SK-N-SH (cell line): ENCODE measurements around the gene NNT. TPM values are rescaled to one million over a fixed set of nuclear protein-coding genes. Genes with fewer than 3 reads are reported as not detected.

Source experiments
- CTCF ChIA-PET: fragments of 300-600, 350-600 bp; formaldehyde crosslinking; extraction: SDS; loops from one replicate; lab custom pipeline; 2021; lab: Yijun Ruan, JAX
- POLR2A ChIA-PET: fragments of 350-600 bp; sonication (Branson Sonifier 250); formaldehyde crosslinking; extraction: SDS; loops from one replicate; lab custom pipeline; 2020; ENCODE audit warnings: antibody characterized with exemption, inconsistent platforms; lab: Yijun Ruan, JAX
- DNase-seq: peaks from one replicate; pipeline ENCODE4 v3.0.0; 2012
- H2AFZ ChIP-seq: fragments of 200-600 bp; sonication (generic); 2 replicates; pipeline ENCODE4 v1.8.1; 2016; ENCODE audit warnings: antibody characterized with exemption, mild to moderate bottlenecking, low read depth
- H3F3A ChIP-seq: fragments of 200-600 bp; sonication (generic); replicated peaks from 2 replicates; pipeline ENCODE3; 2016; ENCODE audit warnings: antibody characterized with exemption, mild to moderate bottlenecking; ENCODE audit not compliant: insufficient read depth
- H3K27ac ChIP-seq, 2 experiments: fragments of 200-500 bp in 1 of 2; fragments of 200-600 bp in 1 of 2; sonication (Bioruptor generic) in 1 of 2; sonication (generic), shearing (Covaris generic) in 1 of 2; 2 replicates each; pipeline versions ENCODE4 v1.5.1 to v1.6.1; 2014 to 2016; ENCODE audit warnings: low read depth in 2 of 2, inconsistent platforms in 1 of 2, low read length in 1 of 2, mild to moderate bottlenecking in 1 of 2, mixed read lengths in 1 of 2
- H3K27me3 ChIP-seq: fragments of 200-600 bp; sonication (generic), shearing (Covaris generic); 2 replicates; pipeline ENCODE4 v1.6.1; 2016; ENCODE audit warnings: mixed run types; ENCODE audit not compliant: insufficient read depth
- H3K36me3 ChIP-seq, 2 experiments: fragments of 200-500 bp in 1 of 2; fragments of 200-600 bp in 1 of 2; sonication (Bioruptor generic) in 1 of 2; sonication (generic) in 1 of 2; replicated peaks in 1 of 2; 2 replicates each; pipeline versions ENCODE3 to v1.5.1; 2014 to 2016; ENCODE audit warnings: low read length in 1 of 2, mild to moderate bottlenecking in 1 of 2; ENCODE audit not compliant: insufficient read depth in 2 of 2, control insufficient read depth in 1 of 2
- H3K4me1 ChIP-seq, 2 experiments: fragments of 200-500 bp in 1 of 2; fragments of 200-600 bp in 1 of 2; sonication (Bioruptor generic) in 1 of 2; sonication (generic), shearing (Covaris generic) in 1 of 2; 2 replicates each; pipeline versions ENCODE4 v1.5.1 to v1.6.1; 2014 to 2016; ENCODE audit warnings: low read depth in 1 of 2, low read length in 1 of 2, mixed run types in 1 of 2; ENCODE audit not compliant: insufficient read depth in 2 of 2, control insufficient read depth in 1 of 2
- H3K4me2 ChIP-seq: fragments of 200-600 bp; sonication (generic), shearing (Covaris generic); 2 replicates; pipeline ENCODE4 v1.6.1; 2017; ENCODE audit warnings: mixed run types
- H3K4me3 ChIP-seq, 2 experiments: fragments of 200-500 bp in 1 of 2; fragments of 200-600 bp in 1 of 2; sonication (Bioruptor generic) in 1 of 2; sonication (generic), shearing (Covaris generic) in 1 of 2; 2 replicates each; pipeline versions ENCODE4 v1.5.1 to v1.8.1; 2014 to 2016; ENCODE audit warnings: low read depth in 2 of 2, inconsistent platforms in 1 of 2, low read length in 1 of 2, mild to moderate bottlenecking in 1 of 2, mixed read lengths in 1 of 2, moderate library complexity in 1 of 2
- H3K79me2 ChIP-seq: fragments of 200-600 bp; sonication (generic); 2 replicates; pipeline ENCODE4 v1.8.1; 2017; ENCODE audit warnings: mild to moderate bottlenecking; ENCODE audit not compliant: insufficient read depth
- H3K9ac ChIP-seq: fragments of 200-600 bp; sonication (generic); 2 replicates; pipeline ENCODE4 v1.6.1; 2017; ENCODE audit warnings: mixed run types
- H3K9me2 ChIP-seq: fragments of 200-600 bp; sonication (generic); 2 replicates; pipeline ENCODE4 v1.6.1; 2017; ENCODE audit warnings: mixed run types
- H3K9me3 ChIP-seq: fragments of 200-600 bp; sonication (generic); 2 replicates; pipeline ENCODE4 v1.6.1; 2017; ENCODE audit warnings: mixed run types, mild to moderate bottlenecking, moderate library complexity
- H4K20me1 ChIP-seq: fragments of 200-600 bp; sonication (generic); 2 replicates; pipeline ENCODE4 v1.6.1; 2017; ENCODE audit warnings: mild to moderate bottlenecking, mixed run types; ENCODE audit not compliant: insufficient read depth
- EZH2phosphoT487 ChIP-seq: fragments of 200-600 bp; sonication (generic); IDR thresholded peaks from 2 replicates; pipeline ENCODE4 v1.6.1; 2017; ENCODE audit warnings: low read depth, mixed run types, mild to moderate bottlenecking, antibody characterized with exemption, moderate library complexity, borderline replicate concordance
- IRF3 ChIP-seq: fragments of 150-350 bp; IDR thresholded peaks from 2 replicates; pipeline ENCODE4 v1.6.1; 2016; ENCODE audit warnings: mild to moderate bottlenecking, low read depth, low read length
- MAX ChIP-seq: IDR thresholded peaks from 2 replicates; pipeline ENCODE4 v1.4.0; 2012; ENCODE audit warnings: low read depth
- MEF2A ChIP-seq: IDR thresholded peaks from 2 replicates; pipeline ENCODE4 v1.4.0; 2012; ENCODE audit warnings: low read depth, borderline replicate concordance
- MXI1 ChIP-seq: IDR thresholded peaks from 2 replicates; pipeline ENCODE4 v1.6.1; 2012; ENCODE audit warnings: mild to moderate bottlenecking, low read depth, low read length, improper control_type of control experiment
- POLR2AphosphoS5 ChIP-seq: IDR thresholded peaks from 2 replicates; pipeline ENCODE4 v1.6.1; 2012; ENCODE audit warnings: low read depth, low read length
- SIN3A ChIP-seq: IDR thresholded peaks from 2 replicates; pipeline ENCODE4 v1.6.1; 2012; ENCODE audit warnings: low read depth, mild to moderate bottlenecking, low read length, moderate library complexity, borderline replicate concordance
- TAF1 ChIP-seq: IDR thresholded peaks from 2 replicates; pipeline ENCODE4 v1.6.1; 2012; ENCODE audit warnings: low read depth, mild to moderate bottlenecking, low read length, moderate library complexity, borderline replicate concordance
- TCF12 ChIP-seq: IDR thresholded peaks from 2 replicates; pipeline ENCODE4 v1.4.0; 2012
- TEAD4 ChIP-seq: IDR thresholded peaks from 2 replicates; pipeline ENCODE4 v1.4.0; 2012; ENCODE audit warnings: mild to moderate bottlenecking, borderline replicate concordance; ENCODE audit not compliant: insufficient read depth
- YY1 ChIP-seq: IDR thresholded peaks from 2 replicates; pipeline ENCODE4 v1.4.0; 2012; ENCODE audit warnings: low read depth, mild to moderate bottlenecking
- WGBS: methylation state at CpG from one replicate; pipeline ENCODE4 v1.1.6; 2017; ENCODE audit warnings: low lambda C conversion rate; 5-methylcytosine and 5-hydroxymethylcytosine counted together
- polyA plus RNA-seq, 3 experiments: library from polyadenylated mRNA; depleted of rRNA; stranded (reverse); fragments of >200 nt; gene quantifications; 2 replicates each; pipeline ENCODE4 v1.2.3, GENCODE V29; 2012
- TF ChIP-seq, protein P1 (sequence below): fragments of 200-600 bp; sonication (generic); IDR thresholded peaks from 2 replicates; pipeline ENCODE4 v1.6.1; 2017; ENCODE audit warnings: antibody characterized with exemption, mild to moderate bottlenecking, moderate library complexity

Gene NNT
- polyA plus RNA-seq, 1 of the 3 experiments (the other 2 are of a cell fraction), result 21.9 TPM

- CTCF ChIA-PET, result interaction anchor here (2.9 kb wide), 1 partner anchor 45 kb away, joined by 13 read pairs; no protein-coding TSS in a partner anchor
These were observed 73.3 kb downstream of the NNT start for GRCh38 chr5:43676083-43676840.

GRCh38 chr5:43677253-43677652, 74.3 kb downstream of the NNT start:
- H3K4me3 ChIP-seq, result no peak overlapping the region
- TF ChIP-seq SIN3A (no peak), MEF2A (no peak)
- peaks cover 0 to 3% of the 10 kb centered on the region in 2 experiments; a peak in 2 of 4 replicates for H3K4me1 ChIP-seq
- CTCF ChIA-PET, result interaction anchor here (1.5 kb wide), 1 partner anchor 18 kb away, joined by 4 read pairs; no protein-coding TSS in a partner anchor
- H3K9me3 ChIP-seq, result no peaks in the 10 kb centered on the region
- no peaks in the 10 kb centered on the region for H3K79me2 ChIP-seq
- no peak overlapping the region for H3K27ac ChIP-seq
- H3K4me2 ChIP-seq, result no peak overlapping the region
- POLR2A ChIA-PET, result no interaction called here
- no peak for DNase-seq
- no peaks in the 10 kb centered on the region for H4K20me1 ChIP-seq
- H3K36me3 ChIP-seq, result peaks cover 14 to 23% of the 10 kb centered on the region in 2 experiments
- H3K9ac ChIP-seq, result no peak overlapping the region
- H3K9me2 ChIP-seq, result no peaks in the 10 kb centered on the region
- H3K27me3 ChIP-seq, result no peaks in the 10 kb centered on the region
- no peak overlapping the region for H2AFZ ChIP-seq
- H3F3A ChIP-seq, result peaks cover 3% of the 10 kb centered on the region
- WGBS, result 94% methylated on average over 4 of the region's 4 CpGs

More at GRCh38 chr5:43676083-43676840, 73.3 kb downstream of the NNT start:
- no peak overlapping the region for H3K9ac ChIP-seq
- H3K36me3 ChIP-seq, result peaks cover 14 to 18% of the 10 kb centered on the region in 2 experiments
- H3F3A ChIP-seq, result peaks cover 3% of the 10 kb centered on the region
- 98% methylated on average over 2 of the region's 2 CpGs for WGBS
- H3K27ac ChIP-seq, result no peak overlapping the region
- H3K79me2 ChIP-seq, result no peaks in the 10 kb centered on the region; the same call in 1 of the 2 replicates
- no peak overlapping the region for H2AFZ ChIP-seq
- H3K9me2 ChIP-seq, result no peaks in the 10 kb centered on the region
- H4K20me1 ChIP-seq, result no peaks in the 10 kb centered on the region
- no peaks in the 10 kb centered on the region for H3K27me3 ChIP-seq
- no peak for TF ChIP-seq TEAD4
- no peak for TF ChIP-seq YY1
- TF ChIP-seq, protein P1, sequence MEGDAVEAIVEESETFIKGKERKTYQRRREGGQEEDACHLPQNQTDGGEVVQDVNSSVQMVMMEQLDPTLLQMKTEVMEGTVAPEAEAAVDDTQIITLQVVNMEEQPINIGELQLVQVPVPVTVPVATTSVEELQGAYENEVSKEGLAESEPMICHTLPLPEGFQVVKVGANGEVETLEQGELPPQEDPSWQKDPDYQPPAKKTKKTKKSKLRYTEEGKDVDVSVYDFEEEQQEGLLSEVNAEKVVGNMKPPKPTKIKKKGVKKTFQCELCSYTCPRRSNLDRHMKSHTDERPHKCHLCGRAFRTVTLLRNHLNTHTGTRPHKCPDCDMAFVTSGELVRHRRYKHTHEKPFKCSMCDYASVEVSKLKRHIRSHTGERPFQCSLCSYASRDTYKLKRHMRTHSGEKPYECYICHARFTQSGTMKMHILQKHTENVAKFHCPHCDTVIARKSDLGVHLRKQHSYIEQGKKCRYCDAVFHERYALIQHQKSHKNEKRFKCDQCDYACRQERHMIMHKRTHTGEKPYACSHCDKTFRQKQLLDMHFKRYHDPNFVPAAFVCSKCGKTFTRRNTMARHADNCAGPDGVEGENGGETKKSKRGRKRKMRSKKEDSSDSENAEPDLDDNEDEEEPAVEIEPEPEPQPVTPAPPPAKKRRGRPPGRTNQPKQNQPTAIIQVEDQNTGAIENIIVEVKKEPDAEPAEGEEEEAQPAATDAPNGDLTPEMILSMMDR, result no peak
- no peak for TF ChIP-seq SIN3A
- TF ChIP-seq TAF1, result no peak
- TF ChIP-seq IRF3, result no peak
- no peak for TF ChIP-seq EZH2phosphoT487
- no peak for TF ChIP-seq MEF2A
- no peak for TF ChIP-seq POLR2AphosphoS5
- TF ChIP-seq TCF12, result no peak
- no peak for TF ChIP-seq MAX
- TF ChIP-seq MXI1, result no peak
- POLR2A ChIA-PET, result no interaction called here
- no peak overlapping the region for H3K4me3 ChIP-seq
- DNase-seq, result no peak
- peaks cover 0 to 3% of the 10 kb centered on the region in 2 experiments; a peak in 2 of 4 replicates for H3K4me1 ChIP-seq
- H3K9me3 ChIP-seq, result no peaks in the 10 kb centered on the region
- no peak overlapping the region for H3K4me2 ChIP-seq
